ENCODE data around the gene NSA2.

GRCh38 chr5:74829413-74829812, 62.4 kb downstream of the NSA2 start:
- TF ChIP-seq CTCF (IDR thresholded peaks at IDR 0.05; ENCODE audit: low read depth, low read length, poor library complexity, severe bottlenecking): no peak
- no peak for TF ChIP-seq EZH2phosphoT487 (IDR thresholded peaks at IDR 0.05; ENCODE audit: borderline replicate concordance, low read length)

All from DOHH2 (cell line).